WTC11 (cell line): ENCODE results near the gene CBLN2. TPM values are rescaled to one million over a fixed set of nuclear protein-coding genes. Genes with fewer than 3 reads are reported as not detected.
A peak's percentile ranks its signal among the peaks of the same experiment; 100 is the strongest.

Experiments
- ATAC-seq: fragments of 200-7000 bp; cut with Tn5 transposase; 2 replicates; pipeline ENCODE4 v1.10.0; 2021; ENCODE audit warnings: mild to moderate bottlenecking, moderate library complexity
- CTCF ChIA-PET: fragments of 300-600 bp; sonication (Branson Sonifier 250); formaldehyde crosslinking; loops from one replicate; lab custom pipeline; 2021; ENCODE audit warnings: antibody characterized with exemption; lab: Charles Lee
- POLR2A ChIA-PET: fragments of 350-600 bp; sonication (Branson Sonifier 250); formaldehyde crosslinking; loops from one replicate; lab custom pipeline; 2021; ENCODE audit warnings: antibody characterized with exemption; lab: Charles Lee
- DNase-seq: peaks from one replicate; pipeline ENCODE4 v3.0.0; 2021; ENCODE audit warnings: low spot score
- H3K27ac Mint-ChIP-seq: 2 replicates; pipeline ENCODE4 v1.8.0; 2021; ENCODE audit warnings: mixed read lengths
- H3K27me3 Mint-ChIP-seq: 2 replicates; pipeline ENCODE4 v1.8.0; 2021; ENCODE audit warnings: low read depth, mild to moderate bottlenecking, moderate library complexity, mixed read lengths
- H3K36me3 Mint-ChIP-seq: 2 replicates; pipeline ENCODE4 v1.8.0; 2021; ENCODE audit warnings: mixed read lengths
- H3K4me1 Mint-ChIP-seq: 2 replicates; pipeline ENCODE4 v1.8.0; 2022; ENCODE audit warnings: mixed read lengths
- H3K4me3 Mint-ChIP-seq: 2 replicates; pipeline ENCODE4 v1.8.0; 2021; ENCODE audit warnings: mild to moderate bottlenecking, moderate library complexity, mixed read lengths
- H3K9me3 Mint-ChIP-seq: 2 replicates; pipeline ENCODE4 v1.8.0; 2021; ENCODE audit warnings: mixed read lengths
- CBFB ChIP-seq: sonication (generic); formaldehyde crosslinking; IDR thresholded peaks from 2 replicates; pipeline ENCODE4 v1.8.1; 2022; ENCODE audit warnings: mild to moderate bottlenecking, low read depth, missing genetic modification reagents
- E2F4 ChIP-seq: sonication (generic); formaldehyde crosslinking; IDR thresholded peaks from 2 replicates; pipeline ENCODE4 v1.8.1; 2022; ENCODE audit warnings: low read depth, mild to moderate bottlenecking, moderate library complexity, missing genetic modification reagents, borderline replicate concordance
- FOXP1 ChIP-seq: sonication (generic); formaldehyde crosslinking; IDR thresholded peaks from 2 replicates; pipeline ENCODE4 v1.8.0; 2022; ENCODE audit warnings: missing genetic modification reagents, mild to moderate bottlenecking, moderate library complexity, borderline replicate concordance
- GABPB1 ChIP-seq: sonication (generic); formaldehyde crosslinking; IDR thresholded peaks from 2 replicates; pipeline ENCODE4 v1.8.1; 2023; ENCODE audit warnings: mild to moderate bottlenecking, missing genetic modification reagents
- GRHL2 ChIP-seq: fragments of 250-450 bp; sonication (Bioruptor Pico); IDR thresholded peaks from 2 replicates; pipeline ENCODE4 v1.8.0; 2022; ENCODE audit warnings: mild to moderate bottlenecking, moderate library complexity; ENCODE audit not compliant: insufficient replicate concordance, severe bottlenecking
- IRF1 ChIP-seq: sonication (generic); formaldehyde crosslinking; IDR thresholded peaks from 2 replicates; pipeline ENCODE4 v1.8.0; 2023; ENCODE audit warnings: missing genetic modification reagents
- MAX ChIP-seq: sonication (generic); formaldehyde crosslinking; IDR thresholded peaks from 2 replicates; pipeline ENCODE4 v1.8.0; 2022; ENCODE audit warnings: mild to moderate bottlenecking, missing genetic modification reagents
- MLX ChIP-seq: sonication (generic); formaldehyde crosslinking; IDR thresholded peaks from 2 replicates; pipeline ENCODE4 v1.8.1; 2023; ENCODE audit warnings: mild to moderate bottlenecking, missing genetic modification reagents, moderate library complexity
- MXD4 ChIP-seq: fragments of 250-450 bp; sonication (Bioruptor Pico); IDR thresholded peaks from 2 replicates; pipeline ENCODE4 v1.8.0; 2021; ENCODE audit warnings: mild to moderate bottlenecking, moderate library complexity, borderline replicate concordance
- TEAD1 ChIP-seq: sonication (generic); formaldehyde crosslinking; IDR thresholded peaks from 2 replicates; pipeline ENCODE4 v1.8.0; 2022; ENCODE audit warnings: mild to moderate bottlenecking, missing genetic modification reagents
- TP53 ChIP-seq: sonication (generic); formaldehyde crosslinking; IDR thresholded peaks from 2 replicates; pipeline ENCODE4 v1.8.1; 2023; ENCODE audit warnings: mild to moderate bottlenecking, missing genetic modification reagents
- USF2 ChIP-seq: sonication (generic); formaldehyde crosslinking; IDR thresholded peaks from 2 replicates; pipeline ENCODE4 v1.8.1; 2023; ENCODE audit warnings: mild to moderate bottlenecking, missing genetic modification reagents, moderate library complexity
- ZNF317 ChIP-seq: sonication (generic); formaldehyde crosslinking; IDR thresholded peaks from 2 replicates; pipeline ENCODE4 v1.8.1; 2023; ENCODE audit warnings: low read depth, mild to moderate bottlenecking, moderate library complexity, missing genetic modification reagents, borderline replicate concordance
- ZNF425 ChIP-seq: fragments of 250-450 bp; sonication (Bioruptor Pico); conservative IDR thresholded peaks from 2 replicates; pipeline ENCODE4 v1.9.0; 2021; ENCODE audit warnings: mild to moderate bottlenecking
- ZNF512 ChIP-seq: sonication (generic); formaldehyde crosslinking; IDR thresholded peaks from 2 replicates; pipeline ENCODE4 v1.8.1; 2022; ENCODE audit warnings: missing genetic modification reagents, borderline replicate concordance
- total RNA-seq: library from RNA; stranded (reverse); gene quantifications from 3 replicates; pipeline ENCODE4 v1.2.3, GENCODE V29; 2021

CBLN2 gene
- total RNA-seq, 1 experiment from 2014 or later: not detected

- Mint-ChIP-seq H3K27ac (no peak overlapping the region), H3K9me3 (peaks cover 68% of the 10 kb centered on the region), H3K36me3 (peaks cover 45% of the 10 kb centered on the region), H3K4me3 (no peak overlapping the region), H3K27me3 (peaks cover 6% of the 10 kb centered on the region), H3K4me1 (no peaks in the 10 kb centered on the region)
- ChIA-PET POLR2A (no interaction called here), CTCF (no interaction called here)
- TF ChIP-seq FOXP1 (CRISPR knock-in tag) (0 out of 2 replicates have a peak, but pooled peaks have one; percentile 51), MAX (no peak), MLX (CRISPR knock-in tag) (no peak), ZNF317 (CRISPR knock-in tag) (no peak)
- DNase-seq (no peak), ATAC-seq (no peak)
These were observed 41.3 kb downstream of the CBLN2 start for GRCh38 chr18:72502671-72503431.

GRCh38 chr18:72492497-72492896, 51.6 kb downstream of the CBLN2 start:
- Mint-ChIP-seq H3K27me3 (no peaks in the 10 kb centered on the region), H3K4me3 (no peak overlapping the region), H3K4me1 (no peaks in the 10 kb centered on the region), H3K27ac (no peak overlapping the region), H3K9me3 (peaks cover 44% of the 10 kb centered on the region), H3K36me3 (peaks cover 11% of the 10 kb centered on the region)
- ChIA-PET CTCF (no interaction called here), POLR2A (no interaction called here)
- no peak for TF ChIP-seq ZNF425
- no peak for TF ChIP-seq GABPB1
- TF ChIP-seq MXD4 (CRISPR knock-in tag): no peak
- no peak for TF ChIP-seq GRHL2 (CRISPR knock-in tag)
- no peak for TF ChIP-seq CBFB (CRISPR knock-in tag)
- TF ChIP-seq IRF1 (CRISPR knock-in tag): no peak
- TF ChIP-seq USF2 (CRISPR knock-in tag): no peak
- no peak for TF ChIP-seq ZNF512 (CRISPR knock-in tag)
- TF ChIP-seq TEAD1 (CRISPR knock-in tag): no peak
- TF ChIP-seq TP53: no peak
- no peak for TF ChIP-seq E2F4 (CRISPR knock-in tag)
- DNase-seq (no peak), ATAC-seq (no peak)
